Lower leg skin (tissue), 3 donors: ENCODE results near the gene LAD1.

ENCODE experiments used
- CTCF ChIP-seq, 3 donors: fragments of 450-650 bp; IDR thresholded peaks; one replicate each; pipeline ENCODE4 v1.5.1; 2016; ENCODE audit warnings: antibody characterized with exemption in 3 of 3, mild to moderate bottlenecking in 3 of 3, moderate library complexity in 2 of 3
- POLR2A ChIP-seq, 2 donors: fragments of 450-650 bp; IDR thresholded peaks; one replicate each; pipeline ENCODE4 v1.6.1; 2016 to 2017; ENCODE audit warnings: antibody characterized with exemption in 2 of 2, mild to moderate bottlenecking in 1 of 2, moderate library complexity in 1 of 2

- TF ChIP-seq CTCF (IDR thresholded peaks at IDR 0.05): no peak
- no peak for TF ChIP-seq POLR2A (IDR thresholded peaks at IDR 0.05)
These were observed 42.4 kb downstream of the LAD1 start for GRCh38 chr1:201356701-201357100.
